Islet of Langerhans (tissue), 1 donor: ENCODE results near the gene TBC1D22B.
"Not testable (repeated sequence)": the region's sequence is repeated elsewhere in the genome, so short reads cannot be mapped to it uniquely, and the experiment has no call there.

Experiments used
- FAIRE-seq: peaks from one replicate; lab custom pipeline; 2011; peaks lifted over from hg19 to GRCh38; lab: Jason Lieb, UNC

The TBC1D22B gene

GRCh38 chr6:37303891-37304503, 46.4 kb downstream of the TBC1D22B start:
- FAIRE-seq: no peak

GRCh38 chr6:37304766-37305165, 47.2 kb downstream of the TBC1D22B start:
- no peak for FAIRE-seq

GRCh38 chr6:37305841-37306425, 48.4 kb downstream of the TBC1D22B start:
- no peak for FAIRE-seq

DNA sequence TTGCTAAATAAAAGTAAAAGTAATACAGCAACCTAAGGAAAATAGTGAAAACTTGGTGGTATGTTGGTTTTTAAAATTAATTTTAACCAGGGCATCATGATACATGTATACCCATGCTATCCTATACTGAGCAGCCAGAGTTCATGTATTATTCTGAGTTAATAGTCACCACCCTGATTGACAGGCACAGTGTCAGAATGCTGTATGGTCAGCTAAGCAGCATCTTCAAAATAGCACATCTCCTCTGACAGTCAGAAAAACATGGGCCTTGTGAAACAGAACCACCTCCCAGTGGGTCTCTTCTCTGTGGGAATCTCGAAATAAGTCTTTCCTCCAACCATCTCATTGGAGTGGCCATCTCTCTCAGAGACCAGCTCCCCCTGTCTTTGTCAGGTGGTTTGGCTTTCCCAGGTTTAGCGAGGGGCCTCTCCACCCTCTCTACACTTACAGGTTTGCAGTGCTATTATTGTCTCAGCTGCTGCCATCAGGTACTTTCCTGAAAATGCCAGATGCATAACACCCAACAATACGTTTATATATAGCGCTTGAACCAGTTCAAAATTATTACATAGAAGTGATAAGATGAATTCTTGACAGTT, 49.2 kb downstream of the TBC1D22B start:
- FAIRE-seq: no peak

- not testable (repeated sequence) for FAIRE-seq
Observed at GRCh38 chr6:37307484-37307883, 49.9 kb downstream of the TBC1D22B start.

GRCh38 chr6:37308069-37308815, 50.7 kb downstream of the TBC1D22B start:
- FAIRE-seq: no peak

DNA sequence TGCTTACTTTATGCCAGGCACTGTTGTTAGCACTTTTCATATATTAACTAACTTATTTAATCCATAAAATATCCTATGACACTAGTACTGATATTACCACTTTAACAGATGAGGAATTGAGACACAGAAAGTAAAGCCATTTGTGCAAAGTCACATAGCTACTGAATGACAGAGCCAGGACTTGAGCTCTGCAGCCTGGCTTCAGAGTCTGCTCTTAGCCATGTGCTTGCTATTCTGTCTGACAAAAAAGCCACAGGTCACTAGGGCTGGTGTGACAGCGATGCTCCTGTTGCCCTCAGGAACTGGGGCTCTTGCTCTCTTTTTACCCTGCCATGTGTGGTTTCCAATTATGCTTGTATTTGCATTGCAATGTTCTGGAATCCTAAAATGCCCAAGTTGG, 51.5 kb downstream of the TBC1D22B start:
- FAIRE-seq: no peak

DNA sequence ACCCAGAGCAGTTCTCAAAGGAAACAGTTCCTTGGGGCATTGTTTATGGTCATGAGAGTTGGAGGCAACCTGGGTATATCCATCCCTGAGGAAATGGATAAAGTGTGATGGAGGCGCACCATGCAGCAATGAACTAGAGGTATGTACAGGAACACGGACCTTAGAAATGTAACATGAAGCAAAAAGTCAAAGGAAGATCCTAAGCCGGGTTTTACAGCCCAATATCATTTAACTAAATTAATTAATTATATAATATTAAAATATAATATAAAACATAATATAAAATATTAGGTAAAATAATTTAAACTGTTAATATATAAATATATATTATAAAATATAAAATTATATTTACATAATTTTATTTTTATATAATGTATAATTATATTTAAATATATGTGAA, 52.1 kb downstream of the TBC1D22B start:
- FAIRE-seq: no peak

GRCh38 chr6:37310966-37311365, 53.4 kb downstream of the TBC1D22B start:
- FAIRE-seq: no peak

GRCh38 chr6:37311741-37312473, 54.3 kb downstream of the TBC1D22B start:
- no peak for FAIRE-seq

DNA sequence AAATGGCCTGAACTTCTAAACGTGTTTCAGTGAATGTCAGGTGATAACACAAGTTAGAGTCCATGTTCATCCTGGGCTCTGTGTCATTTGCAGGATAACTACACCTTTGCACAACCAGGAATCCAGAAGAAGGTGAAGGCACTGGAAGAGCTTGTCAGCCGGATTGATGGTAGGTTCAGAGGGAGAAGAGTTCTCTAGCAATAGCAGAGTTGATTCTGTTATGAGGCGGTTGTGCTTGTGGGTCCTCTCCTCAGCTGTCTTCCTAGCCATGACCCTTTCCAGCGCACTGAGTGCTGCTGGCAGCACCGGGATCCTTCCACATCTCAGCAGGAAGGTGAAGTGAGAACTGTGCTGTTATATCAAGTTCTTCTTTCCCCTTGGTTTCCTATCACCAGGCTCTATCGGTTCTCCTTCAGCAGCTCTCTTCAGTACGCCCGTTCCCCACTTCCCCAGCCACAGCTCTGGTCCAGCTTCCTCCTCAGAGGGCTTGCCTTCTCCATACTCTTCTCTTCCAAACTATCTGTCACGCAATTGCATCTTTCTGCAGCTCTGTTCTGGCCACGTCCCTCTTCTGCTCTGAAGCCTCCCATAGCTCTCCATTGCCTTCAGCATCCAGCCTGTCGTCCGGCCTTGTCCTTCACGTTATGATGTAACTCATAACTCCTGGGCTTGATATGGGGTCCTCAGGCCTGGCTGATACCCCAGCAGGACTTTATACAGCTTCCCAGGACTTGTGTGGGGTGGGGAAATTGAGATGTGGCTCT, 56.3 kb downstream of the TBC1D22B start:
- no peak for FAIRE-seq

DNA sequence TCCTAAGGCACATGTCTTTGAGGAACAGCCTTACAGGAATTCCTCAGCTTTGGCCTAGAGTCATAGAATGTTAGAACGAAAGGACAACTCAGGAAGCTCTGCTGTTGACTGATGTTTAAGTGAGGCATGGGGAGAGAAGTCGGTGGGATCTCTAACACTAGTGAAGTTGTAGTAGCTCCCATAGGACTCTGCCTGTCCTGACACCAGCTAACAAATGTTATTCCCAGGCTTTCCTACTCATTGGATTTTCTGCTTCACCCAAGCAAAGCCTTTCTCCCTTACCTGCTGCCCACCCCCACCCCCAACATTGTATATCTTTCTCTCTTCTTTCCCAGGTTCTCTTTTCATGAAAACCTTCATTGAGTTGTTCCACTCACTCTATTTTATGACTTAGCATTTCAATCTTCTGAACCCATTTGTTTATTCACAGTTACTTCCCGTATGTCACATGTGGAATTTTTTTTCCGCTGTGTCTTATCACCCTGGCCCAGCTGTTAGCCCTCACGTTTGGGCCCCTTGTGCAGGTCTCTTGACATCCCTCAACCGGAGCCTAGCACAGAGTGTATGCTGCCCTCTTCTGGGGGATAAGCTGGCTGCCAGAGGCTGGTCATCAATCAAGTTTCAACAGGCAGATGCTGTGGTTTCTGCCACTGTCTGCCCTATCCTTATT, 57.0 kb downstream of the TBC1D22B start:
- no peak for FAIRE-seq

DNA sequence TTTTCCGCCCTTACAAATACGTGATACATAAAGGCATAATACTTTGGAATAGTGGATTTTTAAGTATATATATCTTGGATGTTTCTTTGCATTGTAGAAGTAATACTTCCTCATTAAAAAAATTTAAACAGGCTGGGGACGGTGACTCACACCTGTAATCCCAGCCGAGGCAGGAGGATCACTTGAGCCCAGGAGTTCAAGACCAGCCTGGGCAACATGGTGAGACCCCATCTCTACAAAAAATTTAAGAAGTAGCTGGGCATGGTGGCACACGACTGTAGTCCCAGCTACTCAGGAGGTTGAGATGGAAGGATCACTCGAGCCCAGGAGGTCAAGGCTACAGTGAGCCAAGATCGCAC, 57.6 kb downstream of the TBC1D22B start:
- FAIRE-seq: no peak

GRCh38 chr6:37316071-37316470, 58.5 kb downstream of the TBC1D22B start:
- FAIRE-seq: no peak

DNA sequence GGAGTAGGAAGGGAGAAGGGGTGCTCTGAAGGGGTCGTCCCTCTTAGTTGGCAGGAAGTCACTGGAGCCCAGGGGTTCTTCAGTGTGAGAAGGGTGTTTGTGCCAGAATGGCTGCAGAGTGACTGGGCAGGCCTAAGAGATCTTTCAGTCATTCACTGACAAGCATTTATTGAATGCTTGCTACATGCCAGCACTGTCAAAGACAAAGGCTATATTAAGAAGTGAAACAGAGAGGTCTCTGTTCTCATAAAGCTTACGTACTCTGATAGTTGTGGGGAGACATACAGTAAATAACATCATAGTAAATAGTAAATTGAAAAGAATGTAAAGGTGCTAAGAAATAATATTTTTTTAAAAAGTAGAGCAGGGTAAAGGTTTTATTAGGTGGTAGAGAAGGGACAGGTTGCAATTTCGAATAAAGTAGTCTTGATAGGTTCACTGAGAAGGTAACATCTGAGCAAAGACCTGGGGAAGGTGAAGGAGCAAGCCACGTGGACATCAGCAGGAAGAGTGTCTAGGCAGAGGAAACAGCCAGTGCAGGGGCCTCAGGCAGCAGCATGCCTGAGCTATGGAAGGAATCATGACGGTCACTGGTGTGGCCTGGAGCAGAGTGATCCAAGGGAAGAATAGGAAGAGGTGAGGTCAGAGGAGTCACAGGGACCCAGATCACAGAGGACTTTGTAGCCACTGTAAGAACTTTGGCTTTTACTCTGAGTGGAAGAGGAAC, 59.9 kb downstream of the TBC1D22B start:
- no peak for FAIRE-seq

DNA sequence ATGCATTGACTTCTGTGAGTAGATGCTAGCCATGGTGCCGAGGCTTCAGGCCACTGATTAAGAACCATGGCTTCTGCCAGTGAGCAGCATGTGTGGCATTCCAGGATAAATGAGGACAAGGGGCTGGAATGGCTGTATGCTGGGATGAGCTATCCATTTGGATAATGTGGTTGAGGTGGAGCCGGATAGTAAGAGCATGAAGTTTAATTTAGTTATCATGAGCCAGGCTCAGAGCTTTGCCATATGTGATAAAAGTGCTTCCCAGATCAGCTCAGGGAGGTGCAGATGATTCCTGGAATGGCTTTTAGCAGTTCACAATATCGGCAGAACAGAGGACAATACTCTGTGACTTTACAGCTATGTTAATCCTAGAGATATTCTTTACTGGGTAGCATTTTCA, 61.6 kb downstream of the TBC1D22B start:
- no peak for FAIRE-seq

DNA sequence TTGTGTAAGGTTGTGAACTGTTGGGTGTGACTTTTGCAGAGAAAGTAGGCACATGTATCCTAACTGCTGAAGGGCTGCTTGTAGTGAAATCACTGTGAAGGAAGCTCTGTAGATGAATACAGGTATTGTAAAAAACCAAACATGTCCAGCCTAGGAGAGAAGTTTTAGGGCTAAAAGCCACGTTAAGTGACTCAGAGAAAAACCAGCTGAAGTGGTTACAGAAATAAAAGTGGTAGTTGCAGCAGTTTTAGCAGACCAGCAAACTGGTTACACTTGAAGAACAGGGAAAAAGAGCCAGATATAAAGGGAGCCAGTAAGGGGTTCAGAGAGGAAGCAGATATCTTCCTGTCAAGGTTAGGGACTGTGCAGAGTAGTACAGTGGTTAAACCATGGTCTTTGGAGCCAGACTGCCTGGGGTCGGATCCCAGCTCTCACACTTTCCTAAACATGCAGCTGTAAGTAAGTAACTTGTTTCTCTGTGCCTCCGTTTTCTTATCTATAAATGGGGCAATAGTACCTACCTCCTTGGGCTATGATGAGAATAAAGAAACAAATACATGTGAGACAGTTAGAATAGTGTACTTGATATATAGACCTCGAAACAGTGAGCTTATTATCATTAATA, 62.4 kb downstream of the TBC1D22B start:
- no peak for FAIRE-seq

DNA sequence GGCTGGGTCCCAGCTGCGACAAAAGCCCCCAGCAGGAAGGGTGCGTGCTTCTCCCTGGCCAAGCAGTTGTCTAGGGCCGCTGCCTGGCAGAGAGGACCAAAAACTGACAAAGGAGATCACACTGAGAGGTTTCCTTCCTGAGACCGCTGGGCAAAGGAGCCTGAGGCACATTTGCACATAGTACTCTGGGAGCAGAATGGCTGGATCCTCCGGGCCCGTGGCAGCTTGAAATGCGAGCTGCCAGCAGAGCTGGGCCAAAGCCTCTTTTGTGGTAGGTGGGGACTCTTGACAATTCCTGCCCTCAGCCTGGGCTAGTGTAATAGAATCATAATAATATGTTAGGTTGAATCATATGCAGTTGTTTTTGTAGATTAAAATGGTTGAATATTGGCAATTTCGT, 63.1 kb downstream of the TBC1D22B start:
- no peak for FAIRE-seq

DNA sequence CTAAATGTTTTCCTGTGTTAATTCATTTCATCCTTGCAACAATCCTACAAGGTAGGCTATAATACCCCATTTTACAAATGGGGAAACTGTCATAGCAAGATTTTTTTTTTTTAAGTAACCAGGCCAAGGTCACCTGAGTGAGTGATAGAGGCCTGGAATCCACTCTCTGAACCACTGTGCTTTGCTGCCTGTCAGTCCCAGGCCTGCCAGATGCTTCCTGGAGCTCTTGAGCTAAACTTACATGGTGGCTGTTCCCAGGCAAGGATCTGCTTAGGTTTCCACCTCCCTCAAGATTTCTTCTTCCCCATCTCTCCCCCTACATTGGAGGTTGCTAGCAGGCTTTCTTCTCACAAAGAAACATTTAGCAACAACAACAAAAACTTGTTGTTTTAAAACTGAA, 63.5 kb downstream of the TBC1D22B start:
- no peak for FAIRE-seq
